Measurements from ENCODE around the gene STX18. TPM values are rescaled to one million over a fixed set of nuclear protein-coding genes. Genes with fewer than 3 reads are reported as not detected.

Gene STX18
- total RNA-seq, 1 experiment from 2014 or later = 32.7 TPM

DNA sequence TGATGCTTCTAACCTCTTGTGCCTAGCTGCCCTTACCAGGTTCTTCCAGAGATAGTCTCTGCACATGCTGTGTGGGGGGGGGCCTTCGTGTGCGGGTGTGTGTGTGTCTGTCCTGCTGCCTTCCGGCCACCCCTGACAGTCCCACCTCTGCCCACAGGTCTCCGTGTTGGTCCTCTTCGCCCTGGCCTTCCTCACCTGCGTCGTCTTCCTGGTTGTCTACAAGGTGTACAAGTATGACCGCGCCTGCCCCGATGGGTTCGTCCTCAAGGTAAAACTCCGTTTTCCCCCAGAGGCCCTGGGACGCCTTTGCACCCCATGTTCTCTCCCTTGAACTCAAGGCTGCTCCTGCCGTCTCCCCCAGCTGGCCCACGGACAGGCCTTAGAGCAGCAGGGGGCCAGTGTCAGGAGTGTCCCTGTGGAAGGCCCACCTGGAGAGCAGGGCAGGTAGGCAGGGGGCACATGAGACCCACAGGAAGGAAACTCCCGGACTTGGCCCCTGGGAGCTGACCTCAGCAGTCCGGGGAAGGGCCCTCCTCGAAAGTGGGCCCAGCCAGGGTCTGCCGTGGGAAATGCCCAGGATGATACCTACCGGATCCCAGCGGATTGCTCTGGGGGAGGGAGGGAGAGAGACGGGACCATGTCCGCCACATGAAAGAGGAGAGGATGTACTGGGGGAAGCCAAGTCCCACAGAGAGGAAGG lies 132.3 kb downstream of the STX18 start:
- ChIA-PET POLR2A (interaction anchor here (1.2 kb wide), 1 partner anchor 119 kb away, joined by 8 read pairs; the partner anchor contains the start of genes LYAR and ZBTB49), CTCF (interaction anchor here (0.7 kb wide), 1 partner anchor 21 kb away, joined by 4 read pairs; no protein-coding TSS in a partner anchor)
- TF ChIP-seq, protein P1, sequence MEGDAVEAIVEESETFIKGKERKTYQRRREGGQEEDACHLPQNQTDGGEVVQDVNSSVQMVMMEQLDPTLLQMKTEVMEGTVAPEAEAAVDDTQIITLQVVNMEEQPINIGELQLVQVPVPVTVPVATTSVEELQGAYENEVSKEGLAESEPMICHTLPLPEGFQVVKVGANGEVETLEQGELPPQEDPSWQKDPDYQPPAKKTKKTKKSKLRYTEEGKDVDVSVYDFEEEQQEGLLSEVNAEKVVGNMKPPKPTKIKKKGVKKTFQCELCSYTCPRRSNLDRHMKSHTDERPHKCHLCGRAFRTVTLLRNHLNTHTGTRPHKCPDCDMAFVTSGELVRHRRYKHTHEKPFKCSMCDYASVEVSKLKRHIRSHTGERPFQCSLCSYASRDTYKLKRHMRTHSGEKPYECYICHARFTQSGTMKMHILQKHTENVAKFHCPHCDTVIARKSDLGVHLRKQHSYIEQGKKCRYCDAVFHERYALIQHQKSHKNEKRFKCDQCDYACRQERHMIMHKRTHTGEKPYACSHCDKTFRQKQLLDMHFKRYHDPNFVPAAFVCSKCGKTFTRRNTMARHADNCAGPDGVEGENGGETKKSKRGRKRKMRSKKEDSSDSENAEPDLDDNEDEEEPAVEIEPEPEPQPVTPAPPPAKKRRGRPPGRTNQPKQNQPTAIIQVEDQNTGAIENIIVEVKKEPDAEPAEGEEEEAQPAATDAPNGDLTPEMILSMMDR (IDR thresholded peaks at IDR 0.05; ENCODE audit: unreplicated experiment) = no peak
- Mint-ChIP-seq H3K4me3 (ENCODE audit: unreplicated experiment) (no peak overlapping the region), H3K27ac (ENCODE audit: low read depth, unreplicated experiment) (no peak overlapping the region), H3K9me3 (ENCODE audit: unreplicated experiment) (no peaks in the 10 kb centered on the region), H3K4me1 (ENCODE audit: insufficient read depth, unreplicated experiment) (no peaks in the 10 kb centered on the region), H3K27me3 (ENCODE audit: insufficient read depth, unreplicated experiment) (no peaks in the 10 kb centered on the region), H3K36me3 (ENCODE audit: insufficient read depth, unreplicated experiment) (no peaks in the 10 kb centered on the region)
- intact Hi-C loops (cut with micrococcal nuclease) = no loop called here
- no peak for DNase-seq (ENCODE audit: unreplicated experiment)
- no TSS peak for BruUV-seq (replicated peaks)

DNA sequence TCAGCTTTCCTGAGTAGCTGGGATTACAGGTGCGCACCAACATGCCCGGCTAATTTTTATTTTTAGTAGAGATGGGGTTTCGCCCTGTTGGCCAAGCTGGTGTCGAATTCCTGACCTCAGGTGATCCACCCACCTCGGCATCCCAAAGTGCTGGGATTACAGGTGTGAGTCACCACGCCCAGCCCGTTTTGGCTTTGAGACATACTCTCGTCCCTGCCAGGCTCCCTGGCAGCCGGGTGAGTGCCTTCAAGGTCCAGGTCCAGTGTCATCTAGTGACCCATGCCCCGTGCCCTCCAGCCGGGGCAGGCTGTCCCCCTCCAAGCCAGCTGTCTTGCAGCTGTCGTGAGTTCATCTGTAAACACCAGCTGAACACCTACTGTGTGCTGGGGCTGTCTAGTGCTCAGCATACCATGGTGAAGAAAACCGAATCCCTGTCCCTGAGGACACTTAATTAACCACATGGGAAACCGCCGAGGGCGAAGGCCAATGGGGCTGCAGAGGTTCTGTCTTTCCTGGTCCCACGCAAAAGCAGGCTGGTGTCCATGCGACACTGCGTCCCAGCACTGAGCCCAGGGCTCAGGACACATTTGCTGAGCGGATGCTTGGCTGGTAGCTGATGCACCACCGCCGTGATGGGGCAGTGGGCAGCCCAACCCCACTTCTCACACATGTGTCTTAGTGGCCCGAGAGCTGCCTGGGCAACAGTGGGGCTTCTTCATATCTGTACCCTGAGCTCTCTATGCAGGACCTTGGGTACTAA lies 133.1 kb downstream of the STX18 start:
- ChIA-PET POLR2A (interaction anchor here (0.6 to 1.3 kb wide), 3 partner anchors 15 to 119 kb away, joined by 3 to 8 read pairs (median 3); partner anchors contain the start of genes LYAR and ZBTB49), CTCF (interaction anchor here (0.7 to 1.3 kb wide), 4 partner anchors 13 to 21 kb away, joined by 3 to 6 read pairs (median 4); no protein-coding TSS in a partner anchor)
- no peak overlapping the region for H3K4me3 Mint-ChIP-seq (ENCODE audit: unreplicated experiment)
- no TSS peak for BruUV-seq (replicated peaks)
- no peaks in the 10 kb centered on the region for H3K9me3 Mint-ChIP-seq (ENCODE audit: unreplicated experiment)
- no peak overlapping the region for H3K27ac Mint-ChIP-seq (ENCODE audit: low read depth, unreplicated experiment)
- no peaks in the 10 kb centered on the region for H3K4me1 Mint-ChIP-seq (ENCODE audit: insufficient read depth, unreplicated experiment)
- H3K36me3 Mint-ChIP-seq (ENCODE audit: insufficient read depth, unreplicated experiment) = no peaks in the 10 kb centered on the region
- DNase-seq (ENCODE audit: unreplicated experiment) = peak; percentile 74
- no peaks in the 10 kb centered on the region for H3K27me3 Mint-ChIP-seq (ENCODE audit: insufficient read depth, unreplicated experiment)
- intact Hi-C loops (cut with micrococcal nuclease) = no loop called here
- TF ChIP-seq, protein P1 (IDR thresholded peaks at IDR 0.05; ENCODE audit: unreplicated experiment) = no peak

DNA sequence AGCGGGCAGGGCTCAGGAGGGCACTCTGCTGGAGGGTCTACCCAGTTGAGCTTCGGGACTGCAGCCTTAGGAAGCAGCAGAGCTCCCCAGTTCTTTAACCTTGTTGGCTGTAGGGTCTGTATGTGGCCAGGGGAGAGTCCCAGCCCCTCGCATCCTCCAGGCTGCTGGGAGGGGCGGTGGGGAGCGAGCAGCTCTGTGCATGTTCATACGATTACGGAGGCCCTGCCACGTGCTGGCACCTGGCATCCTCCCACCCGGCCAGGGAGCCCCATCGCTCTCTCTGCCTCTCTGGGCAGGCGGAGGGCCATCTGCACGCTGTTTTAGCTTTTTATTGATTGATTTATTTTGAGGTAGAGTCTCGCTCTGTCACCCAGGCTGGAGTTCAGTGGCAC lies 133.7 kb downstream of the STX18 start:
- no peaks in the 10 kb centered on the region for H3K36me3 Mint-ChIP-seq (ENCODE audit: insufficient read depth, unreplicated experiment)
- H3K27ac Mint-ChIP-seq (ENCODE audit: low read depth, unreplicated experiment) = no peak overlapping the region
- no TSS peak for BruUV-seq (replicated peaks)
- no peaks in the 10 kb centered on the region for H3K27me3 Mint-ChIP-seq (ENCODE audit: insufficient read depth, unreplicated experiment)
- H3K4me3 Mint-ChIP-seq (ENCODE audit: unreplicated experiment) = no peak overlapping the region
- intact Hi-C loops (cut with micrococcal nuclease) = no loop called here
- ChIA-PET CTCF (interaction anchor here (1.3 kb wide), 2 partner anchors 17 to 22 kb away, joined by 4 to 6 read pairs; no protein-coding TSS in a partner anchor), POLR2A (interaction anchor here (1.1 to 1.3 kb wide), 2 partner anchors 14 to 16 kb away, joined by 3 read pairs; no protein-coding TSS in a partner anchor)
- H3K9me3 Mint-ChIP-seq (ENCODE audit: unreplicated experiment) = no peaks in the 10 kb centered on the region
- TF ChIP-seq, protein P1 (IDR thresholded peaks at IDR 0.05; ENCODE audit: unreplicated experiment) = no peak
- DNase-seq (ENCODE audit: unreplicated experiment) = no peak
- H3K4me1 Mint-ChIP-seq (ENCODE audit: insufficient read depth, unreplicated experiment) = peaks cover 2% of the 10 kb centered on the region
